Left ventricle myocardium superior (tissue), 1 donor: ENCODE results near the gene SEPTIN1. TPM values are rescaled to one million over a fixed set of nuclear protein-coding genes. Genes with fewer than 3 reads are reported as not detected.
A peak's percentile ranks its signal among the peaks of the same experiment; 100 is the strongest.
"Not testable (repeated sequence)": the region's sequence is repeated elsewhere in the genome, so short reads cannot be mapped to it uniquely, and the experiment has no call there.

ENCODE experiments used
- ATAC-seq: fragments of 200-7000 bp; cut with Tn5 transposase; one replicate; pipeline ENCODE4 v1.9.1; 2020; ENCODE audit warnings: mild to moderate bottlenecking, moderate library complexity
- DNase-seq: peaks from one replicate; pipeline ENCODE4 v3.0.0-alpha.2; 2020
- intact Hi-C: fragments of 100-400 bp; cut with micrococcal nuclease; formaldehyde crosslinking; loops from one replicate; pipeline ENCODE4 v1.11.0; 2022
- total RNA-seq: library from RNA; stranded (reverse); fragmentation: NEBNext Ultra II Directional; extraction: Animal tissue kit (Norgen Biotek cat#: 25700); gene quantifications from one replicate; pipeline ENCODE4 v1.2.1, GENCODE V29; 2021
- donor health status: DM: no; HTN: yes; CAD: no; lungs with severe emphysema.

Gene SEPTIN1
- total RNA-seq, 1 donor from 2014 or later = 2.5 TPM

- DNase-seq (no peak), ATAC-seq (no peak)
- intact Hi-C loops = no loop called here
These were observed 31.3 kb downstream of the SEPTIN1 start for GRCh38 chr16:30351001-30351441.

DNA sequence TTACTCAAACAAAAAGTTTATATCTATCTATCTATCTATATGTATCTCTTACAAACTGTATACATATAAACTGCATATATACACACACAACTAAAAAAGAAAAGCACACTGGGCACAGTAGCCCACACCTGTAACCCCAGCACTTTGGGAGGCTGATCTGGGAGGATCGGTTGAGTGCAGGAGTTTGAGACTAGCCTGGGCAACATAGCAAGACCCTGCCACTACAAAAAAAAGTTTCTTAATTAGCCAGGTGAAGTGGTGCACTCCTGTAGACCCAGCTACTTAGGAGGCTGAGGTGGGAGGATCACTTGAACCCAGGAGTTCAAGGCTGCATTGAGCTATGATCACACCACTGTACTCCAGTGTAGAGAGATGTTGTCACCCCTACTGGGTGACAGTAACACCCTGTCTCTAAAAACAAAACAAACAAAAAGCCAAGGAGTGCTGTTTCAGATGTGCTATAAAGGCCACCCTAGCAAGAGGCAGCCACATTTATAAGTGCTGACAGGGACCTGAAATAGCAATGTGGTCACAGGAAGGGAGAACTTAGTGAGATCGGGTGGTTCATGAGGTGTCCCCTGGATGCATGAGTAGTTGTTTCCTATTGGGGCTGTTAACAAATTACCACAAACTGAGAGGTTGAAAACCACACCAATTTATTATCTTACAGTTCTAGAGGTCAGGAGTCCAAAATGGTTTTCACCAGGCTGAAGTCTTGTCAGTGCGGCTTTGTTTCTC is 32.1 kb downstream of the SEPTIN1 start:
- no peak for ATAC-seq
- intact Hi-C loops = no loop called here
- DNase-seq = no peak

DNA sequence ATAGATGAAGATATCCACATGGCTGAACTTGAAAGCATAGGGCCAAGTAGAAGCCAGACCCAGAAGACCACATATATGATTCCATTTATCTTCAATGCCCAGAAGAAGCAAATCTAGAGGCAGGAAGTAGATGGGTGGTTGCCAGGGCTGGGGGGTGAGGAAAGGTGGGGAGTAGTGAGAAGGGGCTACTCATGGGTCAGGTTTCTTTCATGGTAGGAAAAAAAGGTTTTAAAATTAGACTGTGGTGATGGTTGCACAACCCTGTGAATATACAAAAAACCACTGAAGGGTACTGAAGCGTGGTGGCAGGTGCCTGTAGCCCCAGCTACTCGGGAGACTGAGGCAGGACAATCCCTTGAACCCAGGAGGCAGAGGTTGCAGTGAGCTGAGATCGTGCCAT is 32.7 kb downstream of the SEPTIN1 start:
- ATAC-seq (no peak), DNase-seq (no peak)
- intact Hi-C loops = no loop called here

DNA sequence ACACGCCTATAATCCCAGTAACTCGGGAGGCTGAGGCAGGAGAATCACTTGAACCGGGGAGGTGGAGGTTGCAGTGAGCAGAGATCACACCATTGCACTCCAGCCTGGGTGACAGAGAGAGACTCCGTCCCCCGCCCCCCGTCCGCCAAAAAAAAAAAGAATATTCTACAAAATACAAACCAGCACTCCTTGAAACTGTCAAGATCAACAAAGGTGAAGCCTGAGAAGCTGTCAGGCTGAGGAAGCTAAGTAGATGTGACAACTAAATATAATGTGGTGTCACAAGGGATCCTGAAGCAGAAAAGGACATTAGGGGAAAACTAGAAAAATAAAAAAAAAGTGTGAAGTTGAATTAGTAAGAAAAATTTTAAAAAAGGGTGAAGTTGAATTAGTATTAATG is 33.4 kb downstream of the SEPTIN1 start:
- ATAC-seq (no peak), DNase-seq (no peak)
- intact Hi-C loops = no loop called here

DNA sequence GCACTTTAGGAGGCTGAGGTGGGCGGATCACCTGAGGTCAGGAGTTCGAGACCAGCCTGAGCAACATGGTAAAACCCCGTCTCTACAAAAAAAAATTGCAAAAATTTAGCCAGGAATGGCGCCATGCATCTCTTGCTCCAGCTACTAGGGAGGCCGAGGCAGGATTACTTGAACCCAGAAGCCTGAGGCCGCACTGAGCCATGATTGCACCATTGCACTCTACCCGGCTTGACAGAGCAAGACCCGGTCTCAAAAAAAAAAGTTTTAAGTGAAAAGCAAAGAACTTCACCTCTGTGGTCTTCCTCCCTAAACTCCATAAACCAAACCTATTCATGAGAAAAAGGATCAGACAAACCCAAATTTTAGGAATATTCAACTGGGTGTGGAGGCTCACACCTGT is 34.2 kb downstream of the SEPTIN1 start:
- intact Hi-C loops = no loop called here
- no peak for ATAC-seq
- DNase-seq = no peak

- ATAC-seq (no peak), DNase-seq (no peak)
- intact Hi-C loops = no loop called here
These were observed 36.1 kb downstream of the SEPTIN1 start for GRCh38 chr16:30346286-30346685.

- intact Hi-C loops, DNase-seq, ATAC-seq: not testable (repeated sequence)
These were observed 38.9 kb downstream of the SEPTIN1 start for GRCh38 chr16:30343491-30343820.

DNA sequence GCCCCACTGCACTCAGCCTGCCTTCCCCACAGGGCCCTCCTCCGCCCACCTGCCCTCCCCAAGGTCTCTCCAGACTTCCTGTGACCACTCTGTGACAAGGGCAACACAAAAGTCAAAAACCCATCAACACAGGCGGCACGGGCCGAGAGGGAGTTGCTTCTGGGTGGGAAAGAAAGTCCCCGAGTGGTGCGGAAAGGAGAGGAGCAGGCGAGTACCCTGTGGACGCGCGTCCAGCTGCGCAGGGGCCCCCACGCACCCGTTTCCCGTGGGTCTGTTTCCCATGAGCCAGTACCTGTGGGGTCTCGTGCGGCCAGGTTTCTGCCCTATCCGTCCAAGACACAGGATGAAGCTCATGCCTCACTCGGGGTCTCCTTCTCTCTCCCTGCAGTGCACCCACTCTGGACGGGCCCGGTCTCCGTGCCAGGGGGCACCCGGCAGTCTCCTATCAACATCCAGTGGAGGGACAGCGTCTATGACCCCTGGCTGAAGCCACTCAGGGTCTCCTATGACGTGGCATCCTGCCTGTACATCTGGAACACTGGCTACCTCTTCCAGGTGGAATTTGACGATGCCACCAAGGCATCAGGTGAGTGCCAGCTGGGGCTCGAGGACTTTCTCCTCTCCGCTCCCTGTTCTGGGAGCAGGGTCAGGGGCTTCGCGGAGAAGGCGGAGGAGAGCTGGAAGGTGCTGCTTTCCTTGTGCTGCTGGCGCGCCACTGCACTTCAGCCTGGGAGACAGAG is 39.4 kb downstream of the SEPTIN1 start:
- ATAC-seq = no peak
- intact Hi-C loops = no loop called here
- DNase-seq = no peak

DNA sequence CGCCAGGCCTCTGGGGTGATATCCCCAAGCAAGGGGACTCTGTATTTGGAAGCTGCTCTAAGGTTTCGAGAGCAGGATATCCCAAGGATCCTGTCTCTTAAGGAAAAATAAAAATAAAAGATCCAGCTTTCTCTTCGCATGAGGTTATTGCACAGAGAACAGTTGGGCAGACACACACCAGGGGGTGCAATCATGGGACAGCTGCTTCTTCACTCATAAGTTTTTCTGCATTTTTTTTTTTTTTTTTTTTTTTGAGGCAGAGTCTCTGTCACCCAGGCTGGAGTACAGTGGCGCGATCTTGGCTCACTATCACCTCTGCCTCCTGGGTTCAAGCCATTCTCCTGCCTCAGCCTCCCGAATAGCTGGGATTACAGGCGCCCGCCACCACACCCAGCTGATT is 40.4 kb downstream of the SEPTIN1 start:
- ATAC-seq, DNase-seq, intact Hi-C loops: not testable (repeated sequence)

GRCh38 chr16:30340621-30341020 is 41.7 kb downstream of the SEPTIN1 start:
- intact Hi-C loops = no loop called here
- DNase-seq (no peak), ATAC-seq (no peak)

GRCh38 chr16:30338715-30339114 is 43.6 kb downstream of the SEPTIN1 start:
- ATAC-seq, intact Hi-C loops: not testable (repeated sequence)

DNA sequence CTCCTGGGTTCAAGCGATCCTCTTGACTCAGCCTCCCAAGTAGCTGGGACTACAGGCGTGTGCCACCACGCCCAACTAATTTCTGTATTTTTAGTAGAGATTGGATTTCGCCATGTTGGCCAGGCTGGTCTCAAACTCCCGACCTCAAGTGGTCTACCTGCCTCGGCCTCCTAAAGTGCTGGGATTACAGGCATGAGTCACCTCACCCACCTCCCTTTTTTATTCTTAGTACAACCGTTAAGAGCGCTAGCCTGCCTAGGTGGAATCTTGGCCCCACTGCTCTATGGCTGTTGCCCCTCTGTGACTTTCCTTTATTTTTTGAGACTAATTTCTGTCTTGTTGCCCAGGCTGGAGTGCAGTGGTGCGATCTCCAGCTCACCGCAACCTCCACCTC is 44.4 kb downstream of the SEPTIN1 start:
- intact Hi-C loops, DNase-seq, ATAC-seq: not testable (repeated sequence)

More at GRCh38 chr16:30338715-30339114, 43.6 kb downstream of the SEPTIN1 start:
- not testable (repeated sequence) for DNase-seq

GRCh38 chr16:30335598-30336474 is 46.5 kb downstream of the SEPTIN1 start:
- intact Hi-C loops = no loop called here
- no peak for DNase-seq
- ATAC-seq = peak; percentile 11

- DNase-seq (peak; percentile 95), ATAC-seq (peak; percentile 95)
- intact Hi-C loops = not testable (repeated sequence)
These were observed 47.2 kb downstream of the SEPTIN1 start for GRCh38 chr16:30335028-30335597.

- intact Hi-C loops = not testable (repeated sequence)
These were observed 47.8 kb downstream of the SEPTIN1 start for GRCh38 chr16:30334473-30334989.

More at GRCh38 chr16:30334473-30334989, 47.8 kb downstream of the SEPTIN1 start:
- ATAC-seq (peak; percentile 97), DNase-seq (peak; percentile 91)
